GM12864 (cell line): ENCODE data around the gene KRT77.

Source experiments
- DNase-seq: peaks from one replicate; pipeline ENCODE4 v3.0.0-alpha.2; 2011; ENCODE audit warnings: low read depth
- H3K4me3 ChIP-seq: 2 replicates; pipeline ENCODE4 v1.5.1; 2011; ENCODE audit warnings: mild to moderate bottlenecking, low read depth, low read length, control low read depth
- CTCF ChIP-seq: IDR thresholded peaks from 2 replicates; pipeline ENCODE4 v1.5.1; 2011; ENCODE audit warnings: low read depth, mild to moderate bottlenecking, moderate library complexity, low read length, control low read depth, inconsistent platforms; ENCODE audit errors: missing control alignments

Gene KRT77

GRCh38 chr12:52701281-52701680 is 2.0 kb downstream of the KRT77 start:
- H3K4me3 ChIP-seq = no peak overlapping the region
- TF ChIP-seq CTCF = no peak
- DNase-seq = no peak

- no peak for DNase-seq
- no peak for TF ChIP-seq CTCF
- no peak overlapping the region for H3K4me3 ChIP-seq
These were observed 3.4 kb downstream of the KRT77 start for GRCh38 chr12:52699960-52700359.

GRCh38 chr12:52699373-52699772 is 4.0 kb downstream of the KRT77 start:
- no peak overlapping the region for H3K4me3 ChIP-seq
- DNase-seq = no peak
- TF ChIP-seq CTCF = no peak

- H3K4me3 ChIP-seq = no peak overlapping the region
- DNase-seq = no peak
- TF ChIP-seq CTCF = no peak
These were observed 4.5 kb downstream of the KRT77 start for GRCh38 chr12:52698651-52699340.

GRCh38 chr12:52697058-52697582 is 6.2 kb downstream of the KRT77 start:
- no peak for DNase-seq
- TF ChIP-seq CTCF = no peak
- H3K4me3 ChIP-seq = no peak overlapping the region

- no peak for DNase-seq
- H3K4me3 ChIP-seq = no peak overlapping the region
- TF ChIP-seq CTCF = no peak
These were observed 6.7 kb downstream of the KRT77 start for GRCh38 chr12:52696588-52696987.

- no peak overlapping the region for H3K4me3 ChIP-seq
- TF ChIP-seq CTCF = no peak
- no peak for DNase-seq
These were observed 8.3 kb downstream of the KRT77 start for GRCh38 chr12:52695039-52695438.
